Peyer's patch (tissue), 4 donors: ENCODE results near the gene TRABD2A. TPM values are rescaled to one million over a fixed set of nuclear protein-coding genes. Genes with fewer than 3 reads are reported as not detected.
A peak's percentile ranks its signal among the peaks of the same experiment; 100 is the strongest.

Experiments
- DNase-seq, 3 donors: peaks; one replicate each; pipeline ENCODE4 v3.0.0-alpha.2; 2017 to 2019
- H3K27ac ChIP-seq, 4 donors: fragments of 200-600 bp; sonication (generic); one replicate each; pipeline ENCODE4 v1.5.1; 2016 to 2019
- H3K27me3 ChIP-seq, 2 donors: fragments of 200-600 bp; sonication (generic); one replicate each; pipeline ENCODE4 v1.5.1; 2019
- H3K36me3 ChIP-seq, 3 donors: fragments of 200-600 bp; sonication (generic); one replicate each; pipeline ENCODE4 v1.5.1; 2016 to 2019
- H3K4me1 ChIP-seq, 4 donors: fragments of 200-600 bp; sonication (generic); one replicate each; pipeline ENCODE4 v1.5.1; 2016 to 2019
- H3K4me3 ChIP-seq, 4 donors: fragments of 200-600 bp; sonication (generic); 1 replicate in 3 of 4; 2 replicates in 1 of 4; pipeline ENCODE4 v1.5.1; 2016 to 2019; ENCODE audit warnings: mild to moderate bottlenecking in 1 of 4
- H3K9me3 ChIP-seq, 4 donors: fragments of 200-600 bp; sonication (generic); one replicate each; pipeline ENCODE4 v1.5.1; 2016 to 2019; ENCODE audit warnings: mild to moderate bottlenecking in 1 of 4
- POLR2A ChIP-seq, 2 donors: fragments of 450-650 bp; IDR thresholded peaks; one replicate each; pipeline ENCODE4 v1.5.1; 2017; ENCODE audit warnings: antibody characterized with exemption in 2 of 2, mild to moderate bottlenecking in 2 of 2, moderate library complexity in 2 of 2
- total RNA-seq, 4 donors: library from RNA; depleted of rRNA; stranded (reverse); fragments of >200 nt; gene quantifications; one replicate each; pipeline ENCODE4 v1.1.0, GENCODE V29; 2016
- TF ChIP-seq, protein P1 (sequence below), 6 experiments: fragments of 450-650 bp in 4 of 6; fragments of 200-600 bp in 2 of 6; sonication (generic) in 1 of 6; IDR thresholded peaks; one replicate each; pipeline ENCODE4 v1.5.1; 2017 to 2019; ENCODE audit warnings: antibody characterized with exemption in 6 of 6, mild to moderate bottlenecking in 3 of 6, moderate library complexity in 1 of 6

TRABD2A gene
- total RNA-seq, 4 donors from 2014 or later: 32.2 to 85.4 (median 55.0) TPM

DNA sequence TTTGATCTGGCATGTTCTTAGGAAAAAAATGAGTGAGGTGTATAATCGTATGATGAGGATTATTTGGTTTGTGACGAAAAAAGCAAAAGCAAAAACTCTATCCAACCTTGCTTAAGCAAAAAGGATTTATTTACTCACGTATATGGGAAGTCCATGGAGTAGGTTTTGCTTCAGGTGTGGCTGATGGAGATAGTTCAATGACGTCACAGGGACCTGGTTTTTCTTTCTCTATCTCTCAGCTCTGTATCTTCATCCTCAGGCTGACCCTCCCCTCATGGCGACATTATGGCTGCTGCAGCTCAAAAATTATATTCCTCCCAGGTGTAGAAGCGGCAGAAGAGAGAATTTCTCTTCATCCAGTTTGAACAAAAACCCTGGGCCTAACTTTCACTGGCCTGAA is 33.5 kb upstream of the TRABD2A start:
- H3K9me3 ChIP-seq: no peaks in the 10 kb centered on the region
- H3K27me3 ChIP-seq: no peaks in the 10 kb centered on the region
- H3K4me1 ChIP-seq: peaks cover 0 to 7% (median 0%) of the 10 kb centered on the region in 4 donors
- TF ChIP-seq, protein P1, sequence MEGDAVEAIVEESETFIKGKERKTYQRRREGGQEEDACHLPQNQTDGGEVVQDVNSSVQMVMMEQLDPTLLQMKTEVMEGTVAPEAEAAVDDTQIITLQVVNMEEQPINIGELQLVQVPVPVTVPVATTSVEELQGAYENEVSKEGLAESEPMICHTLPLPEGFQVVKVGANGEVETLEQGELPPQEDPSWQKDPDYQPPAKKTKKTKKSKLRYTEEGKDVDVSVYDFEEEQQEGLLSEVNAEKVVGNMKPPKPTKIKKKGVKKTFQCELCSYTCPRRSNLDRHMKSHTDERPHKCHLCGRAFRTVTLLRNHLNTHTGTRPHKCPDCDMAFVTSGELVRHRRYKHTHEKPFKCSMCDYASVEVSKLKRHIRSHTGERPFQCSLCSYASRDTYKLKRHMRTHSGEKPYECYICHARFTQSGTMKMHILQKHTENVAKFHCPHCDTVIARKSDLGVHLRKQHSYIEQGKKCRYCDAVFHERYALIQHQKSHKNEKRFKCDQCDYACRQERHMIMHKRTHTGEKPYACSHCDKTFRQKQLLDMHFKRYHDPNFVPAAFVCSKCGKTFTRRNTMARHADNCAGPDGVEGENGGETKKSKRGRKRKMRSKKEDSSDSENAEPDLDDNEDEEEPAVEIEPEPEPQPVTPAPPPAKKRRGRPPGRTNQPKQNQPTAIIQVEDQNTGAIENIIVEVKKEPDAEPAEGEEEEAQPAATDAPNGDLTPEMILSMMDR (IDR thresholded peaks at IDR 0.05): no peak
- no peak for TF ChIP-seq POLR2A (IDR thresholded peaks at IDR 0.05)
- H3K4me3 ChIP-seq: no peak overlapping the region
- DNase-seq: no peak
- H3K36me3 ChIP-seq: no peaks in the 10 kb centered on the region
- no peak overlapping the region for H3K27ac ChIP-seq

DNA sequence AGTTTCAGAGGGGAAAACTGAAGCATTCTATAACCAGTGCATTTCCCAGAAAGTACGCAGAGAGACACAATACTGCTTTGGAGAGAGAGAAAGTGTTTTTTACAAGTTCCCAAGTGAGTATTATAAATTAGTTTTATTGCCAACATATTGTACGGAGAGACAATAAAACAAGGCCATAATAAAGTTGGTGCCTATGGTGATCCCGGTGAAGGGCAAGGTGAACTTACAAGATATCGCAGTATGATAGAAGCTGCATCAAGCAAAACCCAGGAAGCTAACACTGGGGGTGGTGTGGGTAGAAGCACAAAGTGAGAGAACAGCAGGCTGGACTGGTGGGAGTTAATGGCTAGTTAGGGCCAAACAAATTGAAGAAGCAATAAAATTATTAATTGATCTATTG is 32.1 kb upstream of the TRABD2A start:
- no peak for TF ChIP-seq POLR2A (IDR thresholded peaks at IDR 0.05)
- TF ChIP-seq, protein P1 (IDR thresholded peaks at IDR 0.05): no peak
- no peak for DNase-seq
- no peaks in the 10 kb centered on the region for H3K27me3 ChIP-seq
- H3K4me3 ChIP-seq: no peak overlapping the region
- H3K4me1 ChIP-seq: peaks cover 0 to 4% (median 0%) of the 10 kb centered on the region in 4 donors
- H3K36me3 ChIP-seq: no peaks in the 10 kb centered on the region
- no peaks in the 10 kb centered on the region for H3K9me3 ChIP-seq
- peak overlapping the region in 1 of 4 donors; percentile 47 for H3K27ac ChIP-seq

DNA sequence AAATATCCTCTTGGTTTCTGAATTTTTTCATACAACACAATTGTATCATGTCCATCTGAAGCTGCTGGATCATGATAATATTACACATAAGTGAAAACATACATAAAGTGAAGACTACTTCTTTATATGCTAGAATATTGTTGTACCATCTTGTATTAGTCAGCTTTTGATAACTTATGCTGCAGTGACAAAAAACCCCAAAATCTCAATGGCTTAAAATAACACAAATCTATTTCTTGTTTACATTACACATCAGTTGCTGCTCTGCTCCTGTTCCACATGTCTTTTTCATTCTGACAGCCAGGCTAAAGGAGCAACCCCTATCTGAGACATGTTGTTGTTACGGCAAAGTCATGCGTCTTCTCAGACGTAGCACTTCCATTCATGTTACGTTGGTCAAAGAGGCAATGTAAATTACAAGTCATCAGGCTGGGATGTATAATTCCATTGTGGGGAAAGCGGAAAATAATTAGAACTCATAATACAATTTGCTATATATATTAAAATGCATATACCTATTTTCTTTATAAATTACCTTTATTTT is 30.3 kb upstream of the TRABD2A start:
- H3K4me3 ChIP-seq: no peak overlapping the region
- no peaks in the 10 kb centered on the region for H3K9me3 ChIP-seq
- H3K27me3 ChIP-seq: no peaks in the 10 kb centered on the region
- DNase-seq: no peak
- peaks cover 0 to 4% (median 0%) of the 10 kb centered on the region in 3 donors for H3K36me3 ChIP-seq
- no peak overlapping the region for H3K27ac ChIP-seq
- H3K4me1 ChIP-seq: peaks cover 0 to 4% (median 0%) of the 10 kb centered on the region in 4 donors
- TF ChIP-seq, protein P1 (IDR thresholded peaks at IDR 0.05): no peak
- TF ChIP-seq POLR2A (IDR thresholded peaks at IDR 0.05): no peak

DNA sequence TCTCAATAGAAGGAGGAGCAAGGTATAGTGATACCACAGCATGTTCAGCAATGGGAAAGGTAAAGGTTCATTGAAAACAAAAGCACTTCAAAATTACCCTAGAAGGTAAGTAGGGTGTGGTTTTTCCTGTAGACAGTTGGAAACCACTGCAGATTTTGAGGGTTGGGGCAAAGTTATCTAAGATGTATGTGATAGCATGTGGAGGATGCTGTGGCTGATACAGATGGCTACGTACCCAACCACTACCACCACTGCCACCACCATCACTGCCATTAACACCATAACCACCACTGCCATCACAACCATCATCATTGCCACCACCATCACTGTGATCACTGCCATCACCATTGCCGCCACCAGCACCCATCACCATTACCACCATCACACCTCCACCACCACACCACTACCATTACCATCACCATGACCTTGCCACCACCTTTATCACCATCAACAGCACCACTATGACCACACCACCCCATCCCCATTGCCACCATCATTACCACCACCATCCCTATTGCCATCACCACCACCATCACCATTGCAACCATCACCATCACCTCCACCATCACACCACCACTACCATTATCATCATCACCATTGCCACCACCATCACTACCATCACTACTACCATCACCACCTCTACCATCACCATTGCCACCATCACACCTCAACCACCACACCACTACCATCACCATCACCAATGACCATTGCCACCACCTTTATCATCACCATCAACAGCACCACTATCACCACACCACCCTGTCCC is 28.2 kb upstream of the TRABD2A start:
- Histone ChIP-seq H3K27ac (peak overlapping the region in 1 of 4 donors; percentile 15), H3K4me1 (peaks cover 0 to 5% (median 2%) of the 10 kb centered on the region in 4 donors), H3K27me3 (no peaks in the 10 kb centered on the region), H3K4me3 (no peak overlapping the region), H3K36me3 (peaks cover 0 to 4% (median 0%) of the 10 kb centered on the region in 3 donors), H3K9me3 (no peaks in the 10 kb centered on the region)
- no peak for DNase-seq
- TF ChIP-seq POLR2A (IDR thresholded peaks at IDR 0.05): no peak
- TF ChIP-seq, protein P1 (IDR thresholded peaks at IDR 0.05): no peak

DNA sequence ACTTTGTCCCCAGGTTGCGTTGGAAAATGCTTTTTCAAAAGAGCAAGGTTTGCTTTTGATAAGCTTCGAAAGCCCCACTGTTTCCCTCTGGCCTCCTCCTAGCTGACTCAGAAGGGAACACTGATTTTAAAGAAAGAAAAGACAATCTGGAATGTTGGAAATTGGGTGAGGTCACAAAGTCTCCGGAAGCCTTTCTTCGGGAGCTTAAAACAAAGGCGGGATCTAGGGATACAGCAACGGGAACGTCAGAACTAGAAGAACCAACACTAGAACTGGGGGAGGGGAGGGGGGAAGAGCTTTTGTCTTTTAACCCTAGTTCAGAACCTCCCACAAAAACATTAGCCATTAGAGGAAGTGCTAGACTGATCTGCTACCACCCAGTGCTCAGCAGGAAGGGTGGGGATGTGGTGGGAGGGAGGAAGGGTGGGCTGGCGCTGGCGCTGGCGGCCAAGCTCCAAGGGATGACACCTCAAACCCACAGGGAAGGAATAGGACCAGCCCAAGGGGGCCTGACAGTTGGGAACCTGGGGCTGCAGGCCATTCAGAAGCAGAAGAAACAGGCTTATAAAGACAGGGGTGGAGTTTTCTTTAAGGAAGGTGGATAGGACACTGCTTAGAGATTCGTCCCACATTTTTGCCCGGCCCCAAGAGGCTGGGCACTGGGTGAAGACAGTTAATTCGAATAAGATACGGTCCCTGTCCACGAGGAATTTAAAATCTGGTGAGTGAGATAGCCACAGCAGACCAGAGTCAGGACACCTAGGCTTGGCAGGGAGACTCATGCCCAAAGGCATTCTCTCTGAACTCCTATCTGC is 26.2 kb upstream of the TRABD2A start:
- H3K4me3 ChIP-seq: peak overlapping the region; percentile 77 to 95 (median 92)
- H3K9me3 ChIP-seq: no peaks in the 10 kb centered on the region
- H3K4me1 ChIP-seq: peaks cover 0 to 5% (median 0%) of the 10 kb centered on the region in 4 donors
- peak; percentile 14 for TF ChIP-seq POLR2A (IDR thresholded peaks at IDR 0.05)
- TF ChIP-seq, protein P1 (IDR thresholded peaks at IDR 0.05): no peak
- H3K36me3 ChIP-seq: peaks cover 0 to 4% (median 0%) of the 10 kb centered on the region in 3 donors
- peak overlapping the region; percentile 95 to 99 (median 97) for H3K27ac ChIP-seq
- peak; percentile 72 to 82 (median 77) for DNase-seq
- H3K27me3 ChIP-seq: no peaks in the 10 kb centered on the region
